Stimulated activated CD4-positive, alpha-beta T cell treated with anti-CD3 and anti-CD28 coated beads, TNF-alpha, amount 100 ng/mL, for 4 hours (primary cell): ENCODE measurements around the gene RNF130.
"Not testable (repeated sequence)": the region's sequence is repeated elsewhere in the genome, so short reads cannot be mapped to it uniquely, and the experiment has no call there.

Source experiments
- DNase-seq, 3 experiments: peaks; one replicate each; pipeline ENCODE4 v3.0.0-alpha.2; 2020; ENCODE audit warnings: low read depth in 3 of 3

Gene RNF130

DNA sequence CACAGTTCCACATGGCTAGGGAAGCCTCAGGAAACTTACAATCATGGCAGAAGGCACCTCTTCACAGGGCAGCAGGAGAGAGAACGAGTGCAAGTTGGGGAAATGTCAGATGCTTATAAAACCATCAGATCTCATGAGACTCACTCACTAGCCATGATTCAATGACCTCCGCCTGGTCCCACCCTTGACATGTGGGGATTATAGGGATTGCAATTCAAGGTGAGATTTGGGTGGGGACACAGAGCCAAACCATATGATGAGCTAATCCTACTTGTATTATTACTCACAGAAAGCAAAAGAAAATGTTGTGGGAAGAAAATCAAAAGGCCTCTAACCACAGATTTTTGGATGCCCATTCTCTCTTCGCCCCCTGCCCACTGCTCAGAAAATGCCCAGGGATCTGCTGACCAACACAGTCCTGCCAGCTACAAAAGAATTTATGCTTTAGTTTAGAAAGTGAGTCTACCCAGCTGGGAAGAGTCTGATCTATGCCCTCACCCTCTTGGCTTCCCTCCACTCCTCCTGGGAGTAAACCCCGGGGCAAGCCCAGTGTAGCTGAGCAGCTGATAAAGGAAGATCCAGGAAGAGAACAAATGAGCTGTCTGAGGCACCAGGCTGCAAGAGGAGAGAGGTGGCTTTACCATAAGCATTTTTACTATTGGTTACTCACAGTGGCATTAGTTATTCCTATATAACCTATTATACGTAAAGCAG lies 53.1 kb downstream of the RNF130 start:
- DNase-seq, result no peak

DNA sequence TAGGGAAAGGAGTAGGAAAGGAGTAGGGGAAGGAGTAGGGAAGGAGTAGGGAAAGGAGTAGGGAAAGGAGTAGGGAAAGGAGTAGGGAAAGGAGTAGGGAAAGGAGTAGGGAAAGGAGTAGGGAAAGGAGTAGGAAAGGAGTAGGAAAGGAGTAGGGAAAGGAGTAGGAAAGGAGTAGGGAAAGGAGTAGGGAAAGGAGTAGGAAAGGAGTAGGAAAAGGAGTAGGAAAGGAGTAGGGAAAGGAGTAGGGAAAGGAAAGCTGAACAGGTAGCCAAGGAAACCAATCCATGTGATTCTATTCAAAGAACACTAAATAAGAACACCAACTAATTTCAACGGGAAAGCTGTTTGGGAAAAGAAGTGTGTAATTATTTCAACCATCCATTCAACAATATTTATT lies 56.0 kb downstream of the RNF130 start:
- not testable (repeated sequence) for DNase-seq

DNA sequence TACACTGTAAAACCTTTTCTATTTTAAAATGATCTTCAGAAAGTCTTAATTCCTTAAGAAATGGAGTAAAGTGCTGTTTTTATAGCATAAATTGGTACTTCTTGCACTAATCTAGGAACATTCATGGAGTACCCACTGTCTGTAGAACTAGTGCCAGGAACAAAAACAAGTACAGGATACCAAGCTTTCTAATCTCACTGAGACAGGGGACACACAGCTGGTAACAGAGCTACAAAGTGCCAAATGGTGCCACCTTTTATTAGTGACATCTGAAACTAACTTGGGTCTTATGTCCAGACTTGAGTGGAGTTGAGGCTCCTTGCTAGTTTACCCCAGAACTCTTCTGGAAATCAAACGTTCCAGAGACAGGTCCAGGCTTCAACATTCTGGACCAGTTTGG lies 57.9 kb downstream of the RNF130 start:
- no peak for DNase-seq

DNA sequence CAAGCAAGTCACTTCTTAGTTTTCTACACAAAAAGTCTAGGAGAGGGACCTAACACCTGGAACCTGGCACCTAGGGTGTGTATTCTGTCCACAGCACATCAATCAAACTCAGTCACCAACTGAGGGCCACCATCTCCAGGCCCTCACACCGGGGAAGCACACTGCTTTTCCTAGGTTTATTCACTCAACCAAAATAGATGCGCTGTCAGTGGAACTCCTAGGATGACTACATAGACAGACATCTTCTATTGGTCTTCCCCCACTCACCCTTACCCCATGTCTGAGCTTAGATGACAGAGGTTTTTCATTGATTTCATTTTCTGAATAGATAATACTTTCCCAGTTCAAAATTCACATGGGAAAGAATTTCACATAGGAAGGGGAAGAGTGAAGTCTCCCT lies 59.2 kb downstream of the RNF130 start:
- no peak for DNase-seq

DNA sequence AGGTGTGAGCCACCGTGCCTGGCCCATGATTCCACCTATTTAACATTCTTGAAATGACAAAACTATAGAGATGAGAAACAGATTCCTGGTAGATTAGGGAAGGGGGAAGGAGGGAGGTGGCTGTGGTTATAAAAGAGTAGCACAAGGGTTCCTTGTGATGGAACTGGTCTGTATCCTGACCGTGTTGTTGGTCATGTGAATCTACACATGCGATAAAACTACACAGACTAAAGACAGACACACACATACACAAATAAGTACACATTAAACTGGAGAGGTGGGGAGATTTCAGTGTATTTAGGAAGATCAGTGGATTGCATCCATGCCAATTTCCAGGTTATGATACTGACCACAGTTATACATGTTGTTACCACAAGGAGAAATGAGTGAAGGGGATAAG lies 60.9 kb downstream of the RNF130 start:
- DNase-seq, result no peak

DNA sequence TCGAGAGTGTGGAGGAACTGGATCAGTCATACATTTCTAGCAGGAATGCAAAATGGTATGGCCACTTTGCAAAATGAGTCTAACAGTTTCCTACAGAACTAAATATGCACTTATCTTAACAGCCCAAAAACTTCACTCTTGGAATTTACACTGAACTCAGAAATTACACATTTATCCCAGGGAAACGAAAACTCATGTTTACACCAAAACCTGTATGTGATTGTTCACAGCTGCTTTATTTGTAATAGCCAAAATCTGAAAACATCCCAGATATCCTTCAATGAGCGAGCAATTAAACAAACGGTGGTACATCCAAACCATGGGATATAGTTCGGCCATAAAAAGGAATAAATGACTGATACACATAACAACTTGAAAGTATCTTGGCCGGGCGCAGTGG lies 62.0 kb downstream of the RNF130 start:
- DNase-seq, result no peak

DNA sequence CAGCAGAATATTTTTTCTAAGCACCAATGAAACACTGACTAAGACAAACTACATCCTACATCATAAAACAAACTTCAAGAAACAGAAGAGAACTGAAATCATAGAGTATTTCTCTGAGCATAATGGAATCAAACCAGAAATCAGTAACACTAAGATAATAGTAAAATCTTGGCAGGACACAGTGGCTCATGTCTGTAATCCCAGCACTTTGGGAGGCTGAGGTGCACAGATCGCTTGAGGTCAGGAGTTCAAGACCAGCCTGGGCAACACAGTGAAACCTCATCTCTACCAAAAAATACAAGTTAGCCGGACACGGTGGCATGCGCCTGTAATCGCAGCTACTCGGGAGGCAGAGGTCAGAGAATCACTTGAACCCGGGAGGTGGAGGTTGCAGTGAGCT lies 63.1 kb downstream of the RNF130 start:
- no peak for DNase-seq

DNA sequence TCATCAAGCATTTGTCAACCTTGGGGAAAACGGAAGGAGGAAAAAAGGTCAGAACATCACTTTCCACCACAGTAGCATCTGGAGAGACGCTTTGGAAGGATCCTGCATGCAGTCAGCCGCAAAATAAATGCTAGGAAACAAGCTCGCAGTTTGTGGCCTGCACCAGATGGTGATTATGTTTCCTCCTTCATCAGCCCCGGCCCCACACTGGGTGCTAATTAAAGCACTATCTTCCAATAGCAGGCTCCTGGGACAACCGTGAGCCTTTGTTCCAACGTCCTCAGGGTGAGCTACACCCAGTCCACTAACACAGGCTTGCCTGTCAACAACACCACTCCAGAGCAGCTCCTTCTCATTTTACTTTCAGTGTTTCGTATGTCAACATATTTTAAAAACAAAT lies 64.0 kb downstream of the RNF130 start:
- no peak for DNase-seq

DNA sequence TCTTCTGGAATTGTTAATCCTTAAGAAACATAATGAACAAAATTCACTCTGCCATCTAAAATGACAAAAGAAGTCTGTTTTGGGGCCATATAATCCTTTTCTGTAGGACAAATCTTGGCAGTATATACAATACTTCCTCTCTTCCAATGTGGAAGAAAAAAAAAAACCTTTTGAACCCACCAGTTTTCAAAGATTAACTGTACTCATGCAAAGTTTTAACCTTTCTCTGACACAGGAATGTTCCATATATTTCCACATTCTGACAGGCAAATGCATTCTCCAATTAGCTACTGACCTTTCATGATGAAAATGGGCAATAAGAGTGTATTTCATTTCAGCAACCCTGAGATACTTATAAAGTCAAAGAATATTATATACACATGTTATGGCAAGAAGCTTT lies 65.4 kb downstream of the RNF130 start:
- no peak for DNase-seq

DNA sequence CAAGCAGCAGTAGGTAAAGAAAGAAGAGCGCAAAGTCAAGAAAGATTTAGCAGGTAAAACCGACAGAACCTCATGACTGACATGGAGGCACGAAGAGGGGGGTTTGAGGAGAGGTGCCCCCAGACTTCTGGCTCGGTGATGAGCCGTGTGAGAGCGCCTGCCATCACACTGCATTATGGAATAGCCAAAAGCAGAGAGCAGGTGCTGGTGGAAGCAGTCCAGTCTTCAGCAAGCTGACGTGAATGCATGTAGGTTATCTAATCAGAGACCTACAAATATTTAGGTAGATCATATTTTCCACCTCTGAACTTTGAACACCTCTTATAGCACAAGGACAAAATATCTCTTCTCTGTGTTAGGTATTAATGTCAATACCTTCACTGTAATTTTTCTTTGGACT lies 68.4 kb downstream of the RNF130 start:
- no peak for DNase-seq

DNA sequence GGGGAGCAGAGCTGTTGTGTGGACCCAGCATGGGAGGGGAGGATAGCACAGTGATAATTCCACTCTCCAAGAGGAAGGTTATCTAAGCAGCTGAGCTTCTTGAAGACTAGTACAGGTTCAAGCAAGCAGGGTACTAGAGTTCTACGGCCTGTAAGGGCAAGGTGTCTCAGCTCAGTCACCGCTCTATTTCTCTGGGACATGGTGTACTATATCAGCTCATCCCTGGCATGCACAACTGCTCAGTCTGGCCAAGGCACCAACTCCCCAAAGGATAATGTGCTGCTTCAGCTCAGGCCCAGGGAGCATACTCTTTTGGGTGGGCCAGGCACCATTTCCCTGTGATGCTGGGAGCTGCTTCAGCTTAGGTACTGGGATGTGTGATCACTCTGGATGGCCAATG lies 69.8 kb downstream of the RNF130 start:
- DNase-seq, result no peak

DNA sequence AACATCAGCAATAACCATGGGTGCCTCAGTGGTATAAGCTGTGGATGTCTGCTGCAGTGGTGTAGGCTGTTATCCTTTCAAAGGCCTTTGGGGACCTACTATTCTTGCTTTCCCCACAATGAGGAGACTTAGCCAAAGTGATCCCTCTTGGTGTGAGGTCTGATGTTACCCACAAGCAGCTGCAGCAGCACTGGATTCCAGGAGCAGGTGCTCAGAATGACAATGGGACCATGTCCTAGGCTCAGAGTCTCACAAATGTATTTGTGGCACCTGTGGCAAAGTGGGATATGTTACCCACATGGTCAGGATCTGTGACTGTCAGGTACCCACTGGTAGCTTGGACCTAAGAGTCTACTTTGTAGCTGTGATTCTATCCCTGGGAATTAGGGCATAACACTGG lies 70.4 kb downstream of the RNF130 start:
- DNase-seq, result no peak

DNA sequence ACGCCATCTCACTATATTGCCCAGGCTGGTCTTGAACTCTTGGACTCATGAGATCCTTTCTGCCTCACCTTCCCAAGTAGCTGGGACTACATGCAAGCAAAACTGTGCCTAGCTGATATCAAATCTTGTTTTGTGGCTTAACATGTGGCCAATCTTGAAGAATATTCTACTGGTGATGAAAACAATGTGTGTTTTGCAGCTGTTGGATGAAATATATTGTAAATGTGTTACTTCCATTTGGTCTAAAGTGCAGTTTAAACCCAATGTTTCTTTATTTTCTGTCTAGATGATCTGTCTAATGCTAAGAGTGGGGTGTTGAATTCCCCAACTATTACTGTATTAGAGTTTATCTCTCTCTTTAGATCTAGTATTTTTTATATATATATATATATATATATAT lies 73.1 kb downstream of the RNF130 start:
- no peak for DNase-seq

DNA sequence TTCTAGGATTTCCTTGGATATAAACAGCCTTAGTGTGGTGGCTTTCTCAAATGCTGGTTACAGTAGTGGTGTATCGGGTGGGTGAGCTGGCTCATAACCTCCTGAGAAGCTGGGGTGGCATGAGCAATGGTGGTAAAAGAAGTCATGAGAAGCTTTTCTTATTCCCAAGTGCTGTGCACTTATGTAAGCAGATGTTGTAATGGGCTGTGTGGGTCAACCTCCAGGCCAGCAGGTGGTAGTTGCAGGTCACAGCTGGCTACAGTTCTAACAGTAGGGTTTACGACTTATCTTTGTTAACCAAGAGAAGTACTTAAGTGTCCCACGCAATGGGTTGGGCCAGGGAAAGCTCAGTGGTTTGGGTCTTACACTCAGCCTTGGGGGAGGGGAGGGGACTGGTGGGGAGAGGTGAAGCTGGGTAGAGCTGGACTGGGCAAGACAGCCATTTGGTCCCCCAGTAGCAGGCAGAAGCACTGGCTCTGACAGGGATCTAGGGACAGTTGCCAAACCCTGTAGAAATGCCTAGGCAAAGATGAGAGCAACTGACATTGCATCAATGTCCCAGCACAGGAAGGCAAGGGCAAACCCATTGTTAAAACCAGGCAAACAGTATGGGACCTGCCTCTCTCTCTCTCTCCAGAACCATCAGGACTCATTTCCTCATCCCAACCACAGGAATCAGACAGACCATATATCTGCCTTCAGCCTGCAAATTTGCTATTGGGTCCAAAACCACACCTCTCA lies 76.8 kb downstream of the RNF130 start:
- no peak for DNase-seq

DNA sequence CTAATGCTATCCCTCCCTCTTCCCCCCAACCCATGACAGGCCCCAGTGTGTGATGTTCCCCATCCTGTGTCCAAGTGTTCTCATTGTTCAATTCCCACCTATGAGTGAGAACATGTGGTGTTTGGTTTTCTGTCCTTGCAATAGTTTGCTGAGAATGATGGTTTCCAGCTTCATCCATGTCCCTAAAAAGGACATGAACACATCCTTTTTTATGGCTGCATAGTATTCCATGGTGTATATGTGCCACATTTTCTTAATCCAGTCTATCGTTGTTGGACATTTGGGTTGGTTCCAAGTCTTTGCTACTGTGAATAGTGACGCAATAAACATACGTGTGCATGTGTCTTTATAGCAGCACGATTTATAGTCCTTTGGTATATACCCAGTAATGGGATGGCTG lies 78.7 kb downstream of the RNF130 start:
- not testable (repeated sequence) for DNase-seq

DNA sequence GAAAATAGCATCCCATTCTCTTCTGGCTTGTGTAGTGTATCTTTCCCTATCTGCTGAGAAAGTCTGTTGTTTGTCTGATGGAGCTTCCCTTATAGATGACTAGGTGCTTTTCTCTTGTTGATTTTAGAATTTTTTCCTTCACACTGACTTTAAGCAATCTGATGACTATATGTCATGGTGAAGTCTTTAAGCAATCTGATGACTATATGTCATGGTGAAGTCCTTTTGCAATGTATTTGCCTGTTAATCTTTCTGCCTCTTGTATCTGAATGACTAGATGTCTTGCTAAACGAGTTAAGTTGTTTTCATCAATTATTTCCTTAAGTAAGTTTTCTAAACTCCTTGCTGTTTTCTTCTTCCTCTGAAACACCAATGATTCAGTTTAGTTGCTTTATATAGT lies 80.5 kb downstream of the RNF130 start:
- no peak for DNase-seq

DNA sequence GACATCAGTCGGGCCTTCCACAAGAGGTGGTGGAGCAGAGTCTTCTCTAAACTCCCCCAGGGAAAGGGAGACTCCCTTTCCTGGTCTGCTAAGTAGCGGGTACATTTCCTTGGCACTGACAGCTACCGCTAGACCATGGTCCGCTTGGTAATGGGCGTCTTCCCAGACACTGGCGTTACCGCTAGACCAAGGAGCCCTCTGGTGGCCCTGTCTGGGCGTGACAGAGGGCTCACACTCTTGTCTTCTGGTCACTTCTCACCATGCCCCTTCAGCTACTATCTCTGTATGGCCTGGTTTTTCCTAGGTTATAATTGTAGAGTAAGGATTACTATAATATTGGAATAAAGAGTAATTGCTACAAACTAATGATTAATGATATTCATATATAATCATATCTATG lies 81.0 kb downstream of the RNF130 start:
- DNase-seq, result not testable (repeated sequence)

DNA sequence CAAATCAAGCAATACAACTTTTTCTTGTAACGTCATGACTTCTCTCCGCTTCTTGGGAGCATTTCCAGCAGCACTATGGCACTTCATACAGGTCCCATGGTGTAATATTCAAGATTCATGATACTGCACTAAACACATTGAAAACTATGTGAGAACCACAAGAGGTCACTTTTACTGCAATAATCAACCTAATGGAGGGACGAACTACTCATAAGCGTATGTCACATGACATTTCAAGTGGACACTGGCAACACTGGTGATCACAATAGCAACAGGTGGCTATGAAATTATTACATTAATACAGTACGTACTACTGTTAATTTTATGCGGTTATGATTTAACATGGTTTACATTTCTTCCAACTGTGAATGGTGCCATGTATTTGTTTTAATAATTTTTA lies 85.2 kb downstream of the RNF130 start:
- DNase-seq, result no peak

DNA sequence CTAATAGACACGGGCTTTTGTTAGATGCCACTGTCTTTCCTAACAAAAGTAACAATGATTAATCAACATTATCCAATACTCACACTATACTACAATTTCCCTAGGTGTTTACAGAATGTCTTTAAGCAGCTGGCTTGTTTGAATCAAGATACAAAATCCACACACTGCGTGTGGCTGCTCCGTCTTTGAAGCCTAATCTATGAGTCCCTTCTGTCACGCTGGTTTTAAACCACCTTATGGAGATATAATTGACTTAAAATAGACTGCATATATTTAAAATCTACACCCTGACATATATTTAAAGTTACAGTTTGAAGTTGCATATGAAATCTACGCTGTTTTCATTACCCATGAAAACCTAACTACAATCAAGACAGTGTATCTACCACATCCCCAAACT lies 89.9 kb downstream of the RNF130 start:
- DNase-seq, result no peak

DNA sequence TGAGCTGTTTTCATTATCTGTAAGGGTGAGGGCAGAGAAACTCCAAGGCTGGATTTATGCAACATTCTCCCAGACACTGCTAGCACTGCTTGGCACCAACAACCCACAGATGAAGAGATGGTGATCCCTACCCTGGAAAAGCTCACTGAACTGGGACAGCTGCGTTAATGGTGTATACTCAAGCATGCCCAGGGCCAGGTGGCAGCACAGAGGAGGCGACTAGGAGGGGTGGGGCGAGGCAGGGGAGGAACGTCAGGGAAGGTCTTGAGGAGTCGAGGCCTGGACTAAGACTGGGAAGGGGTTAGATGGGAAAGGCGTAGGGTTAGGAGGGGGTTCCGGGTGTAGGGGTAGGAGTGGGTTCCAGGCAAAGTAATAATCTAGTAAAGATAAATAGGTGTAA lies 90.8 kb downstream of the RNF130 start:
- DNase-seq, result no peak

DNA sequence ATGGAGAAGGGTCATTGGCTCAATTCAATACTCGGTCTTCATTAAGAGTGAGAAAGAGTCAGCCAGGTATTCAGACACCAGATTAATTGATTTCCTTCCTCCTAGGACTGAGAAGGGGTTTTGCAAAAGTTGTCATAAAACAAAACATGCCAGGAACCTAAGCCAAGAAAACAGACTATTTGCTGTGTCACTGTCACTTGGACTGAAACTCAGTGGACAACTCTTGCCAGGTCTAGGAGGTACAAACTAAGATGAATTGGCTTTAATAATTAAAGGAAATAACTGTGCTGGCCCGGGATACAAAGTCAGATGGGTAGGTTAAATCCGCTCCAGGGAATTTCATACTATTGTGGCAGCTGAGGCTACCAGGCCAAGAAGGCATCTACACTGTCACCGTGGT lies 92.8 kb downstream of the RNF130 start:
- no peak for DNase-seq

DNA sequence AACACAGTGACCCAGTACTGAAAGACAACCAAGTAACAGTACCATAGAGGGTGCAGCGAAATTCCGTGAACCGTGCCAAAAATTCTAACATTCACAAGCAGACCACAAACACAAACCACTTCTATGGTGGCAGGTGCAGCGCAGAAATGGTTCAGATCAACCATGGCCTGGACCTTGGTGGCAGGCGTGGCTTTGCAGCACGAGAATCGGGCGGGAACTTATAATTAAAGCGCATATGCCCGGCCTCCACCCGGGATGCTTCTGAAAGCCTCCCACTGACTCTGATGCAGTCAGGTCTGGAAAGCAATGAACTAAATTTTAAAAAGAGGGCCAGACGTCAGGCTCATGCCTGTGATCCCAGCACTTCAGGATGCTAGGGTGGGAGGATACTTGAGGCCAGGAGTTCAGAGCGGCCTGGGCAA lies 95.8 kb downstream of the RNF130 start:
- DNase-seq, result no peak

DNA sequence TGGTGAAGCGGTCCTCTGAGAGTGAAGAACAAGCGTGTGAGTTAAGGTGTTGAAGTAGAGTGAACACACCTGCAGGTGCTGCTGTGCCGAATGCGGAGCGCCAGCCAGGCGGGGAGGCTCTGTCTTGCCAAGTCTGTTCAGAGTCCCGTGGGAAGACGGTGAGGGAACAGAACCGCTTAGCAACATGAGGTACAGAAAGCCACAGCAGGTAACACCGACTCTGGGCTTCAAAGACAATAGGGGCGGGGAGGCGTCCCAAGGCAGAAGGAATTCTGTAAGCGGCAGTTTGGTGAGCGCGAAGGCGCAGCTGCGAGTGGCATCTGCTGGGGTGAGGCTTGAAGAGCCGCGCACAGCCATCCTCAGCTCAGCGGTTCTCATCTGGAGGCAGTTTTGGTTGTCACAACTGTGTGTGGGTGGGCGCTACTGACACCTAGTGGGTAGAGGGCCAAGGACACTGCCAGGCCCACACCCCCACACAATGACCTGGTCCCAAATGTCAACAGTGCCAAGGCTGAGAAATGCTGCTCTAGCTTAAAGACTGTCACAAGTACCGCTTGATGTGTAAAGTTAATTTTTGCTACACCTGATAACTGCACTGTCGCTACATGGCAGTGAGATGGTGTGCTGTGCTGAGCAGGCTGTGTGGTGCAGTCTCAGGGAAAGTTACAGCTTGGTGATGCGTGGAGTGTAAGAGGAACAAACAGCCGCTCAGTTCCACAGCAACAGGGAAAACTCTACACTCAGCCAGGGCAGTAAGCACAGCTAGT lies 96.4 kb downstream of the RNF130 start:
- no peak for DNase-seq
